ENCODE measurements around the gene ATG13.

Gene ATG13

DNA sequence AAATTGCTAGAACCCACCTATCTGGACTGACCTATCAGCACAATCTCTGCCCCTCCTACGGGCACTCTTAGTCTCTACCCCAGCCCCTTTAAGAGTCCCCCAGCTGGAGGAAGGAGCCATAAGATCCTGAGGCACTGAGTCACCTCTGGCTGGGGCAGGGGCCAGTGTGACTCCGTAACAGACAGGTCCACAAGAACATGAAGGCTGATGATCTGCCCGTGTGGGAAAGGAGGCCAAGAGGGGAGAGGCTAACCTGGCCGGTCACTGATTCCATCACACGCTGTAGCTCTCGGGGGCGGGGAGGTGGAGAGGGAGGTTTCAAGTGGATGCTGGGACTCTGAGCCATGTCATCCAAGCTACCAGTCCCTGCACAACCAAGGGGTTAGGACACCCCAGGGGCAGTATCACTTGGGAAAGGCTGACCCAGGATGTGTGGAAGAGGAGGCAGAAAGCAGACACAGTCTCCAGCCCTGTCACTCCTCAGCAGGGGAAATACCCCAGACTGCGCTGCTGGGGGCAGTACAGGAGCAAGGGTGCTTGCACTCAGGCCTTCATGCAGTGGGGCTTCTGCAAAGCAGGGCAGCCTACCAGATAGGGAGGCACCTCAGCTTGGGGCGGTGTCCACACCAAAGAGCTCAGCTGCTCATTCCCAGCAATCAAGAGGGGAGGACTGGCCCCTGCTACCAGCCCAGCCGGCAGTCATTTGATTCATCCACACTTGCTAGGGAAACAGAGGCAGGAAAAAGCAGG, 60.8 kb downstream of the ATG13 start:
- H3K4me1 ChIP-seq (ENCODE audit: low read length) = peaks cover 6% of the 10 kb centered on the region; the same call in 1 of the 2 replicates
- H4K20me1 ChIP-seq (ENCODE audit: insufficient read depth, low read length) = no peaks in the 10 kb centered on the region
- H3K27ac ChIP-seq (ENCODE audit: low read length) = no peak overlapping the region
- TF ChIP-seq, protein P1, sequence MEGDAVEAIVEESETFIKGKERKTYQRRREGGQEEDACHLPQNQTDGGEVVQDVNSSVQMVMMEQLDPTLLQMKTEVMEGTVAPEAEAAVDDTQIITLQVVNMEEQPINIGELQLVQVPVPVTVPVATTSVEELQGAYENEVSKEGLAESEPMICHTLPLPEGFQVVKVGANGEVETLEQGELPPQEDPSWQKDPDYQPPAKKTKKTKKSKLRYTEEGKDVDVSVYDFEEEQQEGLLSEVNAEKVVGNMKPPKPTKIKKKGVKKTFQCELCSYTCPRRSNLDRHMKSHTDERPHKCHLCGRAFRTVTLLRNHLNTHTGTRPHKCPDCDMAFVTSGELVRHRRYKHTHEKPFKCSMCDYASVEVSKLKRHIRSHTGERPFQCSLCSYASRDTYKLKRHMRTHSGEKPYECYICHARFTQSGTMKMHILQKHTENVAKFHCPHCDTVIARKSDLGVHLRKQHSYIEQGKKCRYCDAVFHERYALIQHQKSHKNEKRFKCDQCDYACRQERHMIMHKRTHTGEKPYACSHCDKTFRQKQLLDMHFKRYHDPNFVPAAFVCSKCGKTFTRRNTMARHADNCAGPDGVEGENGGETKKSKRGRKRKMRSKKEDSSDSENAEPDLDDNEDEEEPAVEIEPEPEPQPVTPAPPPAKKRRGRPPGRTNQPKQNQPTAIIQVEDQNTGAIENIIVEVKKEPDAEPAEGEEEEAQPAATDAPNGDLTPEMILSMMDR (IDR thresholded peaks at IDR 0.05; ENCODE audit: low read depth, low read length) = no peak
- no peak for TF ChIP-seq EZH2phosphoT487 (IDR thresholded peaks at IDR 0.05; ENCODE audit: low read depth)
- H3K79me2 ChIP-seq (ENCODE audit: low read length) = no peaks in the 10 kb centered on the region
- no peaks in the 10 kb centered on the region for H3K27me3 ChIP-seq (ENCODE audit: low read depth, low read length)
- no peak overlapping the region for H2AFZ ChIP-seq (ENCODE audit: low read depth, low read length)
- H3K4me3 ChIP-seq (ENCODE audit: low read length) = no peak overlapping the region
- no peak overlapping the region for H3K9ac ChIP-seq (ENCODE audit: low read length)
- H3K36me3 ChIP-seq (replicated peaks; ENCODE audit: low read depth, low read length) = peaks cover 6% of the 10 kb centered on the region
- H3K9me3 ChIP-seq (ENCODE audit: insufficient read depth, low read length) = no peaks in the 10 kb centered on the region
- H3K4me2 ChIP-seq (ENCODE audit: low read length) = no peak overlapping the region

DNA sequence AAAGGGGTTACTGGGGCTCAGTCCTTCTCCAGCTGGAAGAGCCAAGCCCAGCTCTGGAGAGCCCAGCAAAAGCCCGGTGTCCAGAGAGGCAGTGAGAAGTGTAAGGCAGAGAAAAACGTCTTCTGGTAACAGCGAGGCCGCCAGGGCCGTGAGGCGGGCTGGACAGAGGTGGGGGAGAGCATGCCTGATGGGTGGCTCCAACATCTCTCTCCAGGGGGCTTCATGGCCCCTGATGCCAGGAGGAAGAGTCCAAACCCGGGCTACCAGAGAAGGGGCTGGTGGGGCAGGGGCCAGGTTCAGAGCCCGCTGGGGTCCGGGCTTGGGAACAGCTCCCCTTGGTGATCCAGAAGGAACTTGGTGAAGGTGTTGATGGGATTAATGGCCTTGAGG, 61.4 kb downstream of the ATG13 start:
- H3K27ac ChIP-seq (ENCODE audit: low read length) = no peak overlapping the region
- H2AFZ ChIP-seq (ENCODE audit: low read depth, low read length) = no peak overlapping the region
- no peak for TF ChIP-seq EZH2phosphoT487 (IDR thresholded peaks at IDR 0.05; ENCODE audit: low read depth)
- TF ChIP-seq, protein P1 (IDR thresholded peaks at IDR 0.05; ENCODE audit: low read depth, low read length) = no peak
- no peaks in the 10 kb centered on the region for H4K20me1 ChIP-seq (ENCODE audit: insufficient read depth, low read length)
- H3K4me3 ChIP-seq (ENCODE audit: low read length) = no peak overlapping the region
- no peaks in the 10 kb centered on the region for H3K9me3 ChIP-seq (ENCODE audit: insufficient read depth, low read length)
- H3K4me1 ChIP-seq (ENCODE audit: low read length) = peaks cover 6% of the 10 kb centered on the region; the same call in 1 of the 2 replicates
- H3K27me3 ChIP-seq (ENCODE audit: low read depth, low read length) = no peaks in the 10 kb centered on the region
- no peak overlapping the region for H3K9ac ChIP-seq (ENCODE audit: low read length)
- H3K36me3 ChIP-seq (replicated peaks; ENCODE audit: low read depth, low read length) = peaks cover 6% of the 10 kb centered on the region
- H3K79me2 ChIP-seq (ENCODE audit: low read length) = no peaks in the 10 kb centered on the region
- no peak overlapping the region for H3K4me2 ChIP-seq (ENCODE audit: low read length)

DNA sequence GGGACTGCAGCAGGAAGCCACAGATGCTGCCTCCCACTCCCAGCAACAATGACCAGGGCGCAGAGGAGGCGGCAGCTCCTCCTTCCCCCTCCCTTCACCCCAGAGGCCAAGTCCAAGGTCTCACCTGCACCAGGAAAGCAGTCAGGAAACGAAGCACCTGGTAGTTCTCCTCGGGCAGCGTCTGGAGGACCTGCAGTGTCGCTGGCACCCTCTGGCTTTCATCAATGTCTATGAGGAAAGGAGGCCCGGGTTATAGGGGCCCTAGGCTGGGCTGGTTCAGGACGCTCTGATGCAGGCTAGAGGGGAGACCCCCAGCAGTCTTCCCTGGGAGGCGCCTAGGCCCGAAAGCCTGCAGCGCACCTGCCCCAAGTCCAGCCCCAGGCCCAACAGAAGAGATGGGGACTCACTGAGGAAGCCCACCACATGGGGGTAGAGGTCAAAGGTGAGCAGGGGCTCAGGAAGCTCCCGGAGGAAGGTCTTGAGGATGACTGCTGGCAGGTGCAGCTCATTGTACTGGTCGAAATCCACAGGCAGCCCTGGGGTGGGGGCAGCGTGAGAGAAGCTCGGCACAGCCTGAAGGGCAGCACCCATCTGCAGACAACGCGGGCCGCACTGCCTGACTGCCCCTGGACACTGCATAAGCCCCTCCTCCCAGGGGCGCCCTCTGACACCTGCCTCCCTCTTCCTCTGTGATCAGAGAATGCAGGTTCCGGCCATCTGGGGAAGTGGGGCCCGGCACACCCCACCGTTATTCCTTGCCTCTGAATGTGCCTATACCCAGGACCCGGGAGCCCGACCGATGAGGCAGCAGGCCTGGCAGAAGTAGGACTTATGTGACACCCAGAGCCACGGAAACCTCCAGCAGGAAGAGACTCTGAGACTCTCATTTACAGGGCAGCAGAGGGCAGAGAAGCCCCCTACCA, 62.1 kb downstream of the ATG13 start:
- Histone ChIP-seq H2AFZ (ENCODE audit: low read depth, low read length) (no peak overlapping the region), H3K4me3 (ENCODE audit: low read length) (no peak overlapping the region), H3K36me3 (replicated peaks; ENCODE audit: low read depth, low read length) (peaks cover 6% of the 10 kb centered on the region), H3K9me3 (ENCODE audit: insufficient read depth, low read length) (no peaks in the 10 kb centered on the region), H3K9ac (ENCODE audit: low read length) (no peak overlapping the region), H3K27me3 (ENCODE audit: low read depth, low read length) (no peaks in the 10 kb centered on the region), H3K79me2 (ENCODE audit: low read length) (no peaks in the 10 kb centered on the region), H3K4me1 (ENCODE audit: low read length) (peaks cover 6% of the 10 kb centered on the region; the same call in 1 of the 2 replicates), H4K20me1 (ENCODE audit: insufficient read depth, low read length) (no peaks in the 10 kb centered on the region), H3K27ac (ENCODE audit: low read length) (no peak overlapping the region), H3K4me2 (ENCODE audit: low read length) (no peak overlapping the region)
- TF ChIP-seq EZH2phosphoT487 (IDR thresholded peaks at IDR 0.05; ENCODE audit: low read depth) = no peak
- TF ChIP-seq, protein P1 (IDR thresholded peaks at IDR 0.05; ENCODE audit: low read depth, low read length) = no peak

DNA sequence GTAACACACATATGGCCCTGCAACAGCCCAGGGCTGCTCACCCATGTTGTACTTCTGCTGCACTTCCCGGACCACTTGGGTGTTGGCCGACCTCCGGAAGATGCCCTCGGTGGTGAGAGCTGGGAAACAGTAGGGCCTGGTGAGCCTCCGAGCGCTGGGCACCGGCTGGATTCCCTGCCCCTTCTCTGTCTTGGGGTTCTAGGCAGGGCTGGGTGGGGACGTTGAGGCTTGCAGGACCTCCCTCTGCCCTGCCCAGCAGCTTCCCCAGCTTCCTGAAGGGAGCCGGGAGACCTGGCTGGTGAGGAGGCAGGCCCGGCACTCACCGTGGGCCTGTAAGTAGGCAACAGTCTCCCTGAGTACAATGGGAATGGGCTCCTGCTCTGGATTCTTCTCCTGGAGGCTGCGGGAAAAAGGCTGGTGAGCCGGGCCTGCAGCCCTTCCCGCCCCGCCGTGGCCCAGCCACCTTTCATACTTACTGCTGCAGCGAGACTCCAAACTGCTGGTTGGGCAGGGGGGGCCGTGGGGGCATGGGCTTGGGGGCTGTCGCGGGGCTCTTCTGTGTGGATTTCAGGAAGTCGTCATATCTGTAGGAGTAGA, 62.9 kb downstream of the ATG13 start:
- H3K27ac ChIP-seq (ENCODE audit: low read length) = no peak overlapping the region

More for the DNA sequence above, 62.9 kb downstream of the ATG13 start:
- H4K20me1 ChIP-seq (ENCODE audit: insufficient read depth, low read length) = no peaks in the 10 kb centered on the region
- H3K4me3 ChIP-seq (ENCODE audit: low read length) = no peak overlapping the region
- no peak overlapping the region for H2AFZ ChIP-seq (ENCODE audit: low read depth, low read length)
- peaks cover 6% of the 10 kb centered on the region for H3K36me3 ChIP-seq (replicated peaks; ENCODE audit: low read depth, low read length)
- peaks cover 6% of the 10 kb centered on the region; the same call in 1 of the 2 replicates for H3K4me1 ChIP-seq (ENCODE audit: low read length)
- no peak overlapping the region for H3K9ac ChIP-seq (ENCODE audit: low read length)
- H3K9me3 ChIP-seq (ENCODE audit: insufficient read depth, low read length) = no peaks in the 10 kb centered on the region
- TF ChIP-seq, protein P1 (IDR thresholded peaks at IDR 0.05; ENCODE audit: low read depth, low read length) = no peak
- no peak for TF ChIP-seq EZH2phosphoT487 (IDR thresholded peaks at IDR 0.05; ENCODE audit: low read depth)
- H3K79me2 ChIP-seq (ENCODE audit: low read length) = no peaks in the 10 kb centered on the region
- no peak overlapping the region for H3K4me2 ChIP-seq (ENCODE audit: low read length)
- H3K27me3 ChIP-seq (ENCODE audit: low read depth, low read length) = no peaks in the 10 kb centered on the region

All from OCI-LY3 (cell line).